Endometrium (tissue), 2 donors: ENCODE results near the gene CEP295NL.
"Not testable (repeated sequence)": the region's sequence is repeated elsewhere in the genome, so short reads cannot be mapped to it uniquely, and the experiment has no call there.

Source experiments
- FAIRE-seq: peaks from 2 replicates; lab custom pipeline; 2012; peaks lifted over from hg19 to GRCh38; lab: Jason Lieb, UNC
- donor health status: control.
- donor health status: control.

The CEP295NL gene

DNA sequence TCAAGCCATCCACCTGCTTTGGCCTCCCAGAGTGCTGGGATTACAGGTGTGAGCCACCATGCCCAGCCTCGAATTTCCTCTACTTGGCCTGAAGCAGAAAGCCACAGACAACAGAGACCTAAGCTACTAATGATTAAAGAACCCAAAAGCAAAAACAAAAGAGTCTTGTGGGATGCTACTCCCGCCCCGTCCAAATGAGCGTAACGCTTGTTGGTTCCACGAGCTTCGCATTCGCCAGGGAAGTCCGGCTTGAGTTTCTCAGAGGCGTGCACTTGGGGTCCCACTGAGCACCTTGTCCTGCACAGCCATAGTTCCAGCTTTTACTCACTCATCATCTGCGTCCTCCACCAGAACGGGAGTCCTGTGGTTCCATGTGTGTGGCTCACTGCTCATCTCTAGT is 16.0 kb downstream of the CEP295NL start:
- FAIRE-seq: no peak

DNA sequence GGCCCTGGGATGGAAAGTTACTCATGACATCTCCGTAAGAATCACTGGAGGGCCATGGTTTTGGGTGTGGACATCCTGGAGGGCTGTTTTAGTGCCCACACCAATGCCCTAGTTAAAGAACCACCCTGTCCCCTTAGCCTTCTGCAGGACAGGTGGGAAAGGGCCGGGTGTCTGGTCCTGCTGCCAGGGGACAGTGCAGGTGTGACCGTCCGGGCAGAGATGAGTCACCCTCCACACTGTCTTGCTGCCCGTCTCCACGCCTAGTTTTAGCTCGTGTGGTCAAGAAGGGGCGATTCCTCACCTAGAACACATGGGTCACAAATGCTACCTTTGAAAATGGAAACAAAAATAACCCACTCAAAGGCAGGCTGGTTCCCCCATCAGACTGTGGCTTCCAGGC is 17.0 kb downstream of the CEP295NL start:
- FAIRE-seq: no peak

DNA sequence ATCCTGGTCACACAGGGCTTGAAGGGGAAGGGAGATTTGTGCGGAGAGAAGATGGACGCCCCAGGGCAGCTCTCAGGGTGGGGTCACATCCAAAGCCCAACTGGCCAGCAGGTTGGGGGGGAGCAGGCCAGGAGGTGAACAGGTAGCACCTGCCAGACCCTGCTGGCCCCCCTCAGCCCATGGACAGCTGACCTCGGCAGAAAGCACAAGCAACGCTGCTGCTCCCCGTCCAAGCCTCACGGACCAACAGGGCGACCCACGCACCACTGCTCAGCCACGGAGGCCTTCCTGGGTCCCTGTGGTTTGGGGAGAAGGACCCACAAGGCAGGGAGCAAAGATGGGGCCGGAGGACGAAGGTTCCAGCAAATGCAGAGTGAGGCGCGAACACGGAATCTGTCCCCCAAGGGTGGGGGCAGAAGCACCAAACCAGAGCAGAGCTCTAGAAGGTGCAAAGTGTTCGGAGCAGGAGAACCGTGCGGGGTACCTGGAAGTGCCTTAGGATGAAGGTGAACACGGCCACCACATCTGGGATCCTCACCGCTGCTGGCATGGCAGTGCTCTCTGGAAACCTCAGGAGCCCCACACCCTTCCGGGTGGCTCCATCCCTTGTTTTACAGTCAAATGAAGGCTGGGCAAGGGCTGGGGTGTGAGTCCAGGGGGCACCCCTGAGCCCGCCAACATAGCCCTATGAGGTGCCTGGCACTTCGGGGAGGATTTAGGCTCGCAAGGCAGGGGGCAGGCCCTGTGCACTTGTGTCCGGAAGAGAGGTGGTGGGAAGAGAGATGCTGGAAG is 17.9 kb downstream of the CEP295NL start:
- FAIRE-seq: no peak

DNA sequence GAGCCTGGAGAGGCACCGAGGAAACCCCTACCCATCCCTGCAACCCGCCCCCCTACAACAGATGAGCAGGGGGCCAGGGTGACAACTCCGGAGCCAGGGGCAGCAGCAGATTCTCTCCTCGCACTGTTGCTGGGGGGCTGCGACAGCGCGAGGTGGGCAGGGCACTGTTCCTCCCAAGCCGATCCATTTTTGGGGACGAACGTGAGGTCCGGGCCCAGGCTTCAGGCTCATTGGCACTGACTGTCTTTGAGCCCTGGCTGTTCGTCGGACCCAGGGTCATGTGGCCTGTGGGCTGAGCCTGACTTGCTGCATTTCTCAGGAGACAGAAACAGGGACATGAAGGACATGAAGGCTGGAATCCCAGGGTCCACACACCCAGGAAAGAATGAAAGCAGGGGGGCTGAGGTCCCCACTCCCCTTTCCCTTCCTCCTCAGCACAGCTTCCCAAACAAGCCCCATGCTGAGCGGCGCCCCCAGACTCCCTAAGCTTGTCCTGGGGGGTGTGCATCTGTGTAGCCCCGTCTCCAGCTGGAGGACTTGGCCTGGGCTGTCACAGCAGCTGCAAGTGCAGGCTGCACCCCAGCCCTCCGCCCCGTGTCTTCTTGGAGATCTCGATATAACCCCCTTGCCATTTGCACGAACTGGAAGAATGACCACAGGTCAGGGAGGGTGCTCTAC is 18.7 kb downstream of the CEP295NL start:
- FAIRE-seq: no peak

DNA sequence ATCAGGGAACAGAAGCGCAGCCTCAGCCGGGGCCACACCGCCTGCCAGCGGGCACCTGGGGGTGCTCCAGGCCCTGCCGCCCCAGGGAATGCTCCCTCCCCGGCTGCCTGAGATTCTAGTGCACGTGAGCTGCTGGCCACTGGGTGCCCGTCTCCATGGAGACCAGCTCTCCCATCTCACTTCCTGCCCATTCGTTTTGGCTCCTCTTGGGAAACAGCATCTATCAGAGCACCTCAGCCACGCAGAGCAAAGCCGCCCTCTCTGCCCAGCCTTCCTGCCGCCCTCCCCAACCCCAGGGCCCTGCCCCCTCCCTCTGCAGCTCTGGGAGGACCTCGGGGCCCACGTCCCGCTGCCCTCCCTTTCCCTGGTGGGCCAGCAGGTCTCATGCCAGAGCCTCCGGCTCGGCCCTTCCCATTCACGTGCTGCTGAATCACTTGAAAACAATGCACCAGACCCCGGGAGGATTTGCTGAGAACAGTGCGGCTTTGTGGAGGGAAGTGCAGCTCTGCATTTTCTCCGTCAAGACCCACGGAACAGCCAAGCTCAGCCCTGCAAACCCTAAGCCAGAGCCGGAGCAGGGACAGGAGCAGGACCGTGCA is 19.4 kb downstream of the CEP295NL start:
- no peak for FAIRE-seq

DNA sequence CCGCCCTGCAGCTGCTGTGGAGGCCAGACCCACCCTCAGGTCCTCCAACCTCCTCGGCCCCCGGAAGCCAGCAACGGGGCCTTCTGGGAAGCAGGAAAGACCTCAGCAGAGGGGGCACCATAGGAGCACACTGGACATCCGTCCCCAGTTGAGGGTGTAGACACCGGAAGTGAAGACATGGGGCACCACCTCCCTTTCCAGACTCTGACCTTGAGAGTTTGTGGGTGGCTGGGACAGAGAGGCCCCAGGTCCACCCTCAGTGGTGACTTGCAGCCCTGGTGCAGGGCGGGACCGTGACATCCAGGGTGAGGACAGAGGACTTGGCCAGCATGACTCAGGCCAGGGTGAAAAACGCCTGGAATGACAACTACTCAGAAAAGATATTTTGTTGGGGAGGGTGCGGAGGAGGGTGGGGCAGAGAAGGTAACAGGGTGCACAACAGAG is 19.9 kb downstream of the CEP295NL start:
- FAIRE-seq: peak; percentile 12

DNA sequence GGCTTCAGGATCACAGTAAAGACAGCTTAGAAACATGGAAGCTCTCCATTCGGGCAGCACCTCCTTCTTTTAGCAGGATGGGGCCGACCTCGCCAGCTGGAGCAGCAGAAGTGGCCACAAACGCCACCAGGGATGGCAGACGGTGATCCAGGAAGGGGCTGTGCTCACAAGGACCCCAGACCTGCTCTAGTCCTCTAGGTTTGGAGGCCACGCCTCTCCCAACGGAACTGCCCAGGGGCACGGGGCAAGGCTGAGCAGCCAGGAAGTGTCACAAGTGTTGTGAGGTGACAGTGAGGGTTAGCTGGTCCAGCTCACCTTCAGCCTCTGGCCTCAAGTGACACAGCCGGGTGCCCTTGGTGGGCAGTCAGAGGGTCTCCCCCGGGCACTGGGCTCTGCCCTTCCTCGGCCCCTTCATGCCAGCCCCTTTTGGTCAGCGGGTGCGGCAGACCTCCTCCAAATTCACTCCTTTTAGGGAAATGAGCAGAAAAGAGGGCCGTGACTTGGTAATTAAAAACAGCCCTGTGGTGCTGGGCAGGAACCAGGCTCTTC is 20.4 kb downstream of the CEP295NL start:
- no peak for FAIRE-seq

DNA sequence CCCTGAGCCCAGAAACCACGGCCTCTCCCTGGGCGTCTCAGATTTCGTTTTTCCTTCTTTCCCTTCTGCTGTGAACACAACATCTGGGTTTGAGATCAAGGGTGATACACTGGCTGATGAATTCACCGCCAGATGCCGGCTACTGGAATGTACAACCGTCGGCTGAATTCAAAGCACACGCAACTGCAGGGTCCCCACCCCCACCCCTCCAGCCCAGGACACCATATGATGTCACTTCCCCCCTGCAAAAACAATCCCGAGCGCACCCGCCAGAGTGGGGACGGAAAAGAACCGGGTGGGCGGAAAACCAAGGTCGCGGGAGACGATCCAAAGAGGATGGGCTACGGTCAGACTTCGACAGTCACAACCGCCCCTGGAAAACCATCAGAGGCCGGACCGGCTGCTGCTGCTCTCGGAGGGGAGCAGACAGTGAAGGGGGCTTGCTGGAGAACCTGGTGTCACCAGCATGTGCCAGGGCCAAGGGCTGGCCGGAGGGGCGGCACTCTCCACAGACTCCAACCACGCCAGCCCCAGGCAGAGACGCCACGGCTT is 23.3 kb downstream of the CEP295NL start:
- peak; percentile 85 for FAIRE-seq

DNA sequence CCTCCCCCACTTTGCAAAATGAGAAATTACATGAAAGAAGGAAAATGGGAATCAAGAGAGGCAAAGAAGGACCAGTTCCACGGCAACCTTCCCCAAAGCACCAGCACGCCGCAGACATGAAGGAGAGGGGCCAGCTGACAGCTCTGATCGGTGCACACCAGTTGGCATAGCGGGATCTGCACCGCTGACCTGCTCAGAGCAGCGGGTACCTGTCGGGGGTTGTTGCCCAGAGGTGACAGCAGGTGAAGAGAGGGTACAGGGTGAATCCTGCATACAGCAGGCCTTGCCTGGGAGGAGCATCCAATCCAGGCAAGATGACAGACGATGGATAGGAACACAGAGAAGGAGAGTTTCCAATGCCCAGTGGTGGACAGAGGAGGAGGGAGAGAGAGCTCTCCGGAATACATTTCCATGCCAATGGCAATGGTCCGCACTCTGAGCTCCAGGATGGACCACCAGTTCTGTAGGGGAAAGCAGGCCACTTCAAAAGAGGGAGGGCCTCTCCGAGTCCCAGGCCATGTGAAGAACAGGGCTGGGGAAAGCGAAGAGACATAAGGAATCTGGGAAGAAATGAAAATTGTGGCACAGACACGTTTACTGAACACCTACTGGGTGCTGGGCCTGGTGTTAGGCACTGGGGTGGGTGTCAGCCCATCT is 24.0 kb downstream of the CEP295NL start:
- FAIRE-seq: no peak

DNA sequence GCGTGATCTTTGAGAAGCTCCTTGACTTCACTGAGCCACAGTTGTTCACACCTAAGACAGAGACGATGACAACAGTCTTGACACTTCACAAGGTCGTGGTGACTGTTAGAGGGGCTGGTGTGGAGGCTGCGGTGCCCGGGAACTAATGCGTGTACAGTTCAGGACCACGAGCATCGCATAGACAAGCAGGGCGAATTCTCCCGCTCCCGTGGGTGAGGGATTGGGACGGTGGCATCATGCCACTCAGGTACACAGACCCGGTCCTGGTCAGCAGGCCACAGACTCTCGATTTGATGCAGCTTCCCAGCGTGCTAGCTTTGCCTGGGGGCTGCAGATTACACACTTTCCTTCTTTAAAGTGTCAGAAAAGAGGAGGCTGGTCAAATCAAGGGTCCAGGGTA is 24.7 kb downstream of the CEP295NL start:
- FAIRE-seq: no peak

DNA sequence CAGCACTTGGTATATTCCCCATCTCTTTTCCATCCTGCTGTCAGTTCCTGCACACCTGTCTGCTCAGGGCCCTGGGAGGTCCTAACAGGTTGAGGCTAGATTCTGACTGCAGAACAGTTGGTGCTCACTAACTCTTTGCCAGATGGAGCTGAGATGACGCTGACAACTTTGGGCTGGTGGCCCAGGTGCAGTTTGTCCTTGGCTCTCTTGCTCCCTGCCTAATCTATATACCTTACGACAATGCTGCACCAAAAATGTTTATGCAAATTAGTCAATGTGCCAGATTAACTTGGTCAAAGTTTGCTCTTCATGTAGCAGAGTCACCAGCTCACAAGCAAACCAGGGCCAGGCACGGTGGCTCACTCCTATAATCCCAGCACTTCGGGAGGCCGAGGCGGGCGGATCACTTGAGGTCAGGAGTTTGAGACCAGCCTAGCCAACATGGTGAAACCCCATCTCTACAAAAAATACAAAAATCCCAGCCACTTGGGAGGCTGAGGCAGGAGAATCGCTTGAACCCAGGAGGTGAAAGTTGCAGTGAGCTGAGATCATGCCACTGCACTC is 26.0 kb downstream of the CEP295NL start:
- FAIRE-seq: not testable (repeated sequence)

DNA sequence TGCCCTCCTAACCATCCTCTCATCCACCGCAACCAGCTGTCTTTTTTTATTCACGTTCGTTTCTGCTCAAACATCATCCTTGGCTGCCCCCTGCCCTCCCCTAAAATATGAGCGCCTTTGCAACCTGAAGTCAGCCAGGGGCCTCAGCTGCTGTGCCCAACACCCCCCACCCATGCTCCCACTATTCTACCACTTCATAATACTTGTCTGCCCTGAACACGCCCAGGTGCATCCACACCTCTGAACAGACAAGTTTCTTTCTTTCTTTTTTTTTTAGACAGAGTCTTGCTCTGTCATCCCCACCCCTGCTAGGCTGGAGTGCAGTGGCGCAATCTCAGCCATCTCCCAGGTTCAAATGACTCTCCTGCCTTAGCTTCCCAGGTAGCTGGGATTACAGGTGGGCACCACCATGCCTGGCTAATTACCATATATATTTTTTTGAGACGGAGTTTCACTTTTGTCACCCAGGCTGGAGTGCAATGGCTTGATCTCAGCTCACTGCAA is 26.9 kb downstream of the CEP295NL start:
- FAIRE-seq: no peak

DNA sequence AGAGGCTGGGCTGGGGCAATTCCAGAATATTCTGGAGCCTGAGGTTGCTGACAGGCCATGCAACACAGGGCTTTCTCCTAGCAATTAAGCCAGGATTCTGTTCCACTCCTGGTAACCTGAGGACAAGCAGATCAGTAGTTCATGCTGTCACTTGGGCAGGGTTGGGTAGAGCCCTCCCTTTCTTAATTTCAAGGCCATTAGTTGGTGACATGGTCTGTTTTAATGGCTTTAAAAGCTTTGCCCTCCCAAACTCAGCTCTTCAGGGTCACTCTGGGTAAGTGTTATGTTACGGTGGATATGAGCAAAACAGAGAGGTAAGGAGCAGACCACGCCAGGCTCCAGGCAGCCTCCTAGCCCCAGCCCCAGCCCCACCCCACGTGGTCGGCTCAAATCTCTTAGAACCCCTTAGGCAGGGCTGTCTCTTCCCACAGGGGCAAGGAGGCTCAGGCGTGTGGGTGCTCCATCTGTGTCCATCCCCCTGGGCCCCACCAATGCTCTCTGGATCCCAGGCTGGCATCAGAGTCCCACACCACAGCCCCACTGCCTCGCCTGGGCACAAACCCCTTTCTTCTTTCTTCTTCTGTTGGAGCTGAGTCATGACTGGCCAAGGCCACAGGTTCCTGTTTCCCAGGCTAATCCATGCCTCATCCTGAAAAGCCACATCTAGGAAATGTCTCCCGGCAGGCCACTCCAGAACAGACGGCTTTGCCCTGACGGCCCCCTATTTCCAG is 27.5 kb downstream of the CEP295NL start:
- FAIRE-seq: no peak

DNA sequence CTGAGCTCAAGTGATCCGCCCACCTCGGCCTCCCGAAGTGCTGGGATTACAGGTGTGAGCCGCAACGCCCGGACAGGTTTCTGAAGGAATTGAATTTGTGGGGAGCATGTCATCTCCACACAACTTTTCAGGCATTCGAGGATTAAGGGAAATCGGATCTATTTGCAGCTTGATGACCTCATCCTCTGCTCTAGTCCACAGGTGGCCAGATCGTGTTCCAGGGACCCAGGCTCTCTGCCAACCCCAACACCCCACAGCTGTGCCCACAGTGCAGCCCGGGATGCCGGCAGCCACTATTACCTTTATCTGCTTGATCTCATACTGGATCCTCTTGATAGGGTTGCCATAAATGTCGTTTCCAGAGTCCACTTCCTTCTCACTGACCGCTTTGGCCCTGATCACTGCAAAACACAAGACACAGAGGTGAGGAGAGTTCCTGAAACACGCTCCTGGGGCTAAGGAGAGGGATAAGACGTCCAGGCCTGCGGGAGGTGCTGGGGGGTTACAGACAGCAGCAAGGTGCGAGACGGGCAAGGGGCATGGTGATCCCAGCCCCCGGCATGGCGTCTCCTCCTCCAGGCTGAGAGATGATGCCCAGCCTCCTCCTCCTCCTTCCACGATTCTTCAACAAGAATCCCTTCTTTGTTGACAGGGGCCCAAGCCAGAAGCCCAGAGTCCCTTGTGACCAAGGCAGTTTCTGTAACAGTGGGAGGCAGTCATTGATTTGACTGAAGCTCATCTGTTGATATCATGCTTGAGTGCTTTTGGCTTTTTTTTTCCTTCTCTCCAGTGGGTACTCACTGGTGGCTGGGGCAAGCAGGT is 29.3 kb downstream of the CEP295NL start:
- no peak for FAIRE-seq

DNA sequence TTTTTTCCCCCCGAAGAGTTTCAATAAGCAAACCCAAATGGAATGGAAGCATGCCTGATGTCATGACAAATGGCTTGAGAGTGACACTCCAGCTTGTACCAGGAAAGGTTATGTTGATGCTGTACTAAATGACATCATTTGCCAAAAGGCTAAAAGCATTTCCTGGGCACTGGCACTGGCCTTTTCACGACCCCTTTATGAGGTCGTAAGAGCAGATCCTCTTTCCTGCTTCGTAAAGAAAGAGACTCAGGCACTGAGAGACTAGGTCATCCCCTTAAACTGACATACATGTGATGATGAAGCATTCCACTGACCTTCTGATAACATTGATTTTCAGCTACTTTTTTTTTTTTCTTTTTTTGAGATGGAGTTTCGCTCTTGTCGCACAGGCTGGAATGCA is 30.5 kb downstream of the CEP295NL start:
- no peak for FAIRE-seq

DNA sequence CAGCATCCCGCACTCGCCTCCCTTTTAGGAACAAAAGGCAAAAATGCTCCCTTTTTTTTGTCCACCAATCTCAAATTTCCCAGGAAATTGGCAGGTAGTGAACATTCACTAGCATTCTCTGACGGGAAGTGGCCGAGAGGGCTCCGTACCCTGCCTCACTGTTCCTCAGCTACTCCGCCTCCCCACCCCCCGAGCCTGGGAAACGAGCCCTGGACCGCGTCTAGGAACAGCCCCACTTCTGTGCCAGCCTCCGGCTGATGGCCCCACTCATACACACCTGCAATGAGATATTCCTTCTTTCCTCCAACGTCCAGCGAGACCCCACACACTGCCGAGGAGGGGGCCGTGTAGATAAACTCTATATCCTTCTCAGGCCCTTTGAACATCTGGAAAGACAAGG is 32.4 kb downstream of the CEP295NL start:
- no peak for FAIRE-seq

DNA sequence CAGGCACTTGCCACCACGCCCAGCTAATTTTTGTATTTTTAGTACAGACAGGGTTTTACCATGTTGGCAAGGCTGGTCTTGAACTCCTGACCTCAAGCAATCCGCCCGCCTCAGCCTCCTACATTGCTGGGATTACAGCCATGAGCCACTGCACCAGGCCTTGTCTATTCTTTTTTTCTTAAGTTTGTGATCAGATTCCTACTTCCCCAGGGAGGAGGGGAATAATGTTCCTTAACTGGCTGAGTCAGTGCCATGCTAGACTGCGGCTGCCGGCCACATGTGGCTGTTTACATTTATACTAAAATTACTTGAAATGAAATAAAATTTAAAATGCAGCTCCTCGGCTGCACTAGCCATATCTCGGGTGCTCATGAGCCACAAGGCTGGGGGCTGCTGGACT is 34.6 kb downstream of the CEP295NL start:
- FAIRE-seq: no peak

DNA sequence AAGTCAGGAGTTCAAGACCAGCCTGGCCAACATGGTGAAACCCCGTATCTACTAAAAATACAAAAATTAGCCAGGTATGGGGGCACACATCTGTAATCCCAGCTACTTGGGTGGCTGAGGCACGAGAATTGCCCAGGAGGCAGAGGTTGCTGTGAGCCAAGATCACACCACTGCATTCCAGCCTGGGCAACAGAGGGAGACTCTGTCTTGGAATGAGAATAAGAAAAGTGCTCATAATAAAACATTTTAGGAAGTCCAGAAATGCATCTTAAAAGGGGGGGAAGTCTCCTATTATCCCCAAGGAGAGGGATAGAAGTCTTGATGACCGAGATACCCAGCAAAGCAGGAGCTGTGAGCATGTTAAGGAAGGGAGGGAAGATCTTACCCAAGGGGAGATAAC is 36.0 kb downstream of the CEP295NL start:
- not testable (repeated sequence) for FAIRE-seq

DNA sequence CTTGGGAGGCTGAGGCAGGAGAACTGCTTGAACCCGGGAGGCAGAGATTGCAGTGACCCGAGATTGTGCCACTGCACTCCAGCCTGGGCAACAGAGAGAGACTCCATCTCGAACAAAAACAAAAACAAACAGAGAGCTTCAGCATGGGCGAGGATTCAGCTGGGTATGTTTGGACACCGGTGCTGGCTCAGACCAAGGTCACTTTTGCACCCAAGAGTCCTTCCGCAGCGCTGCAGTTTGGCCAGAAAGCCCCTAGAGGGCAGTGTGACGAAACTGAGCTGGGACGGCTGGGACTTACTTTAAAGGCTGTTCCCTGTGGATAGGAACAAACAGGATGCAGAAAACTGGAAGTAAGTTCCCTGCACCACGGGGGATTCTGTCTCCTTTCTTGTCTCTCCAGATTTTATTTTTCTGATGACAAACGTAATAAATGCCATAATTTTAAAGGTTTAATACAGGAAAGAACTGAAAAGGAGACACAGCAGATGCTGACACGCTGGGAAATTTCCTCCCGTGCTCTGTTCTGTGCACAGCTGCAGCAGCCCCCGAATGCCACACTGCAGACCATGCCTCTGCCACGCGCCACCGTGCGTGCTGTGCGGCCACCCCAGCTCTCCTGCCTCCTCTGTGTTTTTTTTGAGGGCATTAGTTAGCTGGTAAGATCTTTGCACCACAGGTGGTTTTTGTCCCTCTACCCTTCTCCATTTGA is 37.2 kb downstream of the CEP295NL start:
- FAIRE-seq: no peak
